ENCODE data around the gene LAMB4.

LAMB4 gene

DNA sequence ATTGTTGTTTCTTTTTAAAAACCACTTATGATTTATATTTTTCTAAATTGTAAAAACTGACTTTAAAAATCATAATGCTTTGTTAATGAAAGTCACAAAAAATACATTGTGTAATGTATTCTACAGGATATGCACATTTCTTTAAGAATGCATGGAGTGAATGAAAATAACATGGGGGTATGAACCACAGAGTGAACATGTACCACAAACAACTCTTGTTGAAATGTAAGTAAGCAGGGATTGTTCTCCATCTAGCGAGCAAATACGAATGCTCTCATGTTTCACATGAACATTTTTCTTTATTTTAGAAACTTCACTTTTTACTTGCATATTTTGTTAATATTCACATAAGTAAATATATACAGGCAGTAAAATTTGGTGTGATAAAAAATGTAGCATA, 35.6 kb upstream of the LAMB4 start:
- Histone ChIP-seq H3K4me1 (no peaks in the 10 kb centered on the region), H3K27me3 (no peaks in the 10 kb centered on the region), H3K4me3 (ENCODE audit: low read depth, low read length) (no peak overlapping the region), H3K36me3 (no peaks in the 10 kb centered on the region; the same call in 1 of the 2 replicates), H3K9me3 (no peaks in the 10 kb centered on the region)
- DNase-seq = no peak
- TF ChIP-seq CTCF (IDR thresholded peaks at IDR 0.05; ENCODE audit: low read depth, low read length) = no peak

DNA sequence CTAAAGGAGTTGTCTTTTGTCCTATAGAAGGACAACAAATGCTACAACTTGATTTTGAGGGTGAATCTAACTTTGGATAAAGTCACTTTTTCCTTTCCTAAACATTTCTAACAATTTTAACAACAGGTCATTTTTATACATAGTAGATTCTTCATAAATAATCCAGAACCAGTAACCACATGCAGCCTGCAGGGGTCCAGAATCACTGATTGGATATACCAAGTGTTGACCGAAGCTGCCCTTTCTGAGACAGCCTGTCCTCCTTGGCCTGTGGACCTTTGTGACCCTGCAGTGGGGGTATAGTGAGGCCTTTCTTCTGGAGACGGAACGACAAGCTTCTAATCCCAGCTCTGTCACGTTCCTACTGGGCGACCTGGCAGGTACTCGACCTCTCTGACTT, 34.8 kb upstream of the LAMB4 start:
- Histone ChIP-seq H3K4me1 (no peaks in the 10 kb centered on the region), H3K36me3 (peaks cover 2% of the 10 kb centered on the region), H3K27me3 (no peaks in the 10 kb centered on the region), H3K9me3 (no peaks in the 10 kb centered on the region), H3K4me3 (ENCODE audit: low read depth, low read length) (no peak overlapping the region)
- DNase-seq = no peak
- peak; percentile 14 for TF ChIP-seq CTCF (IDR thresholded peaks at IDR 0.05; ENCODE audit: low read depth, low read length)

DNA sequence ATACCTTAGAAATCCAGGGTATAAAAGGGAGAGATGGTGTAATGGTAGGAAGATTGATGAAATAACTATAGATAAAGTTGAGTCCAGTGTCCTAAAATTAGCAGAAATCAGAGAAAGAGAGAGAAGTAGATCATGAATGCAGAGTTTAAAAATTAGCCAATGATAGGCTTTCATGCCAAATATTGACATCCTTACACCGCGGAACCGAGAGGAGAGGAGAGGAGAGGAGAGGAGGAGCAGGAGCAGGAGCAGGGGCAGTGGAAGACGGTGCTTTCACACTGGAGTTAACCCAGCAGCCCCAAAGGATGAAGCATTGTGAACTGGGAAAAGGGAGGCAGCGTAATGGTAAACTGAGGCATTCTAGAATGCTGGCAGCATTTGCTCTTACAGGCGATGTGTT, 34.2 kb upstream of the LAMB4 start:
- TF ChIP-seq CTCF (IDR thresholded peaks at IDR 0.05; ENCODE audit: low read depth, low read length) = no peak
- H3K4me1 ChIP-seq = no peaks in the 10 kb centered on the region
- no peaks in the 10 kb centered on the region for H3K9me3 ChIP-seq
- H3K4me3 ChIP-seq (ENCODE audit: low read depth, low read length) = no peak overlapping the region
- no peaks in the 10 kb centered on the region for H3K27me3 ChIP-seq
- peaks cover 8% of the 10 kb centered on the region for H3K36me3 ChIP-seq
- no peak for DNase-seq

DNA sequence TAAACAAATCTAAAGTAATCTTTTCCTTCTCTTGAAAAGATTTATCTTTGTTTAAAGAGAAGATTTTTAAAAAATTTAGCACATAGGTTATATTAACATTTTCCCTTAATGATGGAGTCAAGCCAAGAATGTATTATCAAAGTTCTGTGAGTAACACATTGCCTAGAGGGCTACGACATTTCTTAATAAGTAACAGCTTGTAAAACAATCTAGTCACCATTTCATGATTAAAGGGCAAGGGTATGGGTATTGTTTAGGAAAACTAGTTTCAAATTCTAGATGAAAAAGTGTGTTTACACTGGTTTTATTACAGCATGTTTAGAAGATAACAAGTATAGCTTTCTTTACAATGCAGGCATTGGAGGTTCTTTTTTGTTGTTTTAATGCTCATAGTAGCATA, 28.6 kb upstream of the LAMB4 start:
- H3K4me1 ChIP-seq = no peaks in the 10 kb centered on the region
- no peak for TF ChIP-seq CTCF (IDR thresholded peaks at IDR 0.05; ENCODE audit: low read depth, low read length)
- no peaks in the 10 kb centered on the region for H3K27me3 ChIP-seq
- H3K36me3 ChIP-seq = peaks cover 32% of the 10 kb centered on the region
- no peak for DNase-seq
- H3K9me3 ChIP-seq = no peaks in the 10 kb centered on the region
- no peak overlapping the region for H3K4me3 ChIP-seq (ENCODE audit: low read depth, low read length)

DNA sequence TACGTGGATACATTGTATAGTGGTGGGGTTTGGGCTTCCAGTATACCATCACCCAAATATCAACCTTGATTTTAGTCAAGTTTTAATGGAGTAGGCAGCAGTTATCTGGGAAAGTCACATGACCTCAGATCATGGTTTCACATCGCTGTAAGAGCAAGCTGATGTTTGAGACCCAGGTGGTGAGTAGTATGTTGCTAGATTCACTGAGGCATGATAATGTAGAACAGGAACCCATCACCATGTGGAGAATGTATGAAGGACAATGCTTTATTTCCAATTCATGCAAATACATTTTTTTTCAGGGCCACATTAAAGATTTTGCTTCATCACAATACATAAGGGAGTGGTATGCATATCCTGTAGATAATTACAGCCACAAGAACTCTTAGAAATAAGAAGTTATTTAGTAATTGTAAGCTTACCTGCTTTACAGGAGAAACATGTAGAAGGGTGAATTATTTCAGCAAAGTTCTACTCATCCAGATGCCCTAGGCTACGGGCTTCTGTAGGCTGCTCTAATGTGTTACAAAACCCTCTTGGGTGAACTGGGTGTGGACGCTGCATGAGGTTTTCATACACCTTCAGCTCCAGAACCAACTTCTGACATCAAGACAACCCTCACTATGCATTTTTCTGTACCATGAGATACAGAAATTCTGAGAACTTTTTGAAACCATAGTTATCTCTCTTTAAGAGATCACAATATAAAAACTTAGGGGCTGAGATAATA, 27.6 kb upstream of the LAMB4 start:
- no peaks in the 10 kb centered on the region for H3K27me3 ChIP-seq
- H3K9me3 ChIP-seq = no peaks in the 10 kb centered on the region
- H3K4me3 ChIP-seq (ENCODE audit: low read depth, low read length) = no peak overlapping the region
- DNase-seq = no peak
- H3K36me3 ChIP-seq = peaks cover 32% of the 10 kb centered on the region
- no peak for TF ChIP-seq CTCF (IDR thresholded peaks at IDR 0.05; ENCODE audit: low read depth, low read length)
- no peaks in the 10 kb centered on the region for H3K4me1 ChIP-seq

DNA sequence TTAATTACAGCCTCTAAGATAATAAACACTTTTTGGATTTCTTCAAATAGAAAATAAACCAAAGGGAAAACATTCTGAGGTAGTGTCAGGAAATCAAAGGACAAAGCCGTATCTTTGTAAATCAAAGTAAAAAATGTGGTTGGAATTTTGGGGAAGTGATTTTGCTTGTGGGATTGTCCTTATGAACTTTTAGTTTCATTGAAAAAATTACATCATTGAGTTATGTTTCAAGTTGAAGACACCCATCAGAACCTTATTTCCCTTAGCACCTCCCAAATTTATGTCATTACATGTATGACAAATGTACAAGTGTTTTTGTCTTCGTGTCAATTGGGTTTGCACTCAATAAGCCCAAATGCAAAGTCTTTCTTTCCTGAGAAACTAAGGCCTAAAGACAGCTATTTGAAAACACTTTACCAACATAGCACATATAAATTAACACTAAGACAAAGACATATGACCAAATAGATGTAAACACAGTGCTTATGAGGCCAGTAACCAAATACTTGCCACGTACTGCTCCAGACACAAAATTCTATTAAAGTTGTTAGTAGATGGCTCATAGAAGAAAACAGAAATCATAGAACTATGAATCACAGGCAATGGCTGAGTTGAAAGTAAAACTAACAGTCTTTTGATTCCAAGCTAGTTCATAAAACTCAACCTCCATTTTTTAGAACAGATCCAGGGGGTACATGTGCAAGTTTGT, 26.9 kb upstream of the LAMB4 start:
- Histone ChIP-seq H3K36me3 (peaks cover 32% of the 10 kb centered on the region), H3K27me3 (no peaks in the 10 kb centered on the region), H3K4me1 (no peaks in the 10 kb centered on the region), H3K9me3 (no peaks in the 10 kb centered on the region), H3K4me3 (ENCODE audit: low read depth, low read length) (no peak overlapping the region)
- TF ChIP-seq CTCF (IDR thresholded peaks at IDR 0.05; ENCODE audit: low read depth, low read length) = no peak
- DNase-seq = no peak
